NCI-H1417 (cell line): ENCODE measurements around the gene PRRX2.
"Not testable (repeated sequence)": the region's sequence is repeated elsewhere in the genome, so short reads cannot be mapped to it uniquely, and the experiment has no call there.

Experiments used
- DNase-seq, 3 experiments: peaks; one replicate each; lab custom pipeline; 2025; lab: John Stamatoyannopoulos, UW

PRRX2 gene

DNA sequence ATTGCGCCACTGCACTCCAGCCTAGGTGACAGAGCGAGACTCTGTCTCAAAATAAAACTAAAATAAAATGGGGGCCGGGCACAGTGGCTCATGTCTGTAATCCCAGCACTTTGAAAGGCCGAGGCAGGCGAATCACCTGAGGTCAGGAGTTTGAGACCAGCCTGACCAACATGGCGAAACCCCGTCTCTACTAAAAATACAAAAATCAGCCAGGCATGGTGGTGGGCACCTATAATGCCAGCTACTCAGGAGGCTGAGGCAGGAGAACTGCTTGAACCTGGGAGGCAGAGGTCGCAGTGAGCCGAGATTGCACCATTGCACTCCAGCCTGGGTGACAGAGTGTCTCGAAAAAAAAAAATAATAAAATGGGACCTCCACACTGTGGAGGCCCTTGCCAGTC, 29.1 kb upstream of the PRRX2 start:
- DNase-seq, result not testable (repeated sequence)

DNA sequence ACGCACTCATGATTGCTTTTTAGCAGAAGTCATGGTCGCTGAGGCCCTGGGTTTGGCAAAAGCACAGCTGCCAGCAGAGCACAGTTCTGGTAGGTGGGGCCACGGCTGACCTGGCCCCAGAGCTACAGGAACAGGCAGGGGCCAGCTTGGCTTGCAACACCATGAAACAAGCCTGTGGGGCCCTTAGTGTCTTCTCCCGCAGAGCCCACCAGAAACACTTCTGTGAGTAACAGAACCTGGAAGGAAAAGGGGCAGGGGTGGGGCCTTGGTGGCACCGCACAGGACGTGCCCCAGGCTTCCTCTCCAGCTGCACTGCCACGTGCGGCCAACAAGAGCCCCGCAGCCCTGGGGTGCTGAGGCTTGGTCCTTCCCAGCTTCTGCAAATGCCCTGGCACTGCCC, 28.3 kb upstream of the PRRX2 start:
- no peak for DNase-seq

DNA sequence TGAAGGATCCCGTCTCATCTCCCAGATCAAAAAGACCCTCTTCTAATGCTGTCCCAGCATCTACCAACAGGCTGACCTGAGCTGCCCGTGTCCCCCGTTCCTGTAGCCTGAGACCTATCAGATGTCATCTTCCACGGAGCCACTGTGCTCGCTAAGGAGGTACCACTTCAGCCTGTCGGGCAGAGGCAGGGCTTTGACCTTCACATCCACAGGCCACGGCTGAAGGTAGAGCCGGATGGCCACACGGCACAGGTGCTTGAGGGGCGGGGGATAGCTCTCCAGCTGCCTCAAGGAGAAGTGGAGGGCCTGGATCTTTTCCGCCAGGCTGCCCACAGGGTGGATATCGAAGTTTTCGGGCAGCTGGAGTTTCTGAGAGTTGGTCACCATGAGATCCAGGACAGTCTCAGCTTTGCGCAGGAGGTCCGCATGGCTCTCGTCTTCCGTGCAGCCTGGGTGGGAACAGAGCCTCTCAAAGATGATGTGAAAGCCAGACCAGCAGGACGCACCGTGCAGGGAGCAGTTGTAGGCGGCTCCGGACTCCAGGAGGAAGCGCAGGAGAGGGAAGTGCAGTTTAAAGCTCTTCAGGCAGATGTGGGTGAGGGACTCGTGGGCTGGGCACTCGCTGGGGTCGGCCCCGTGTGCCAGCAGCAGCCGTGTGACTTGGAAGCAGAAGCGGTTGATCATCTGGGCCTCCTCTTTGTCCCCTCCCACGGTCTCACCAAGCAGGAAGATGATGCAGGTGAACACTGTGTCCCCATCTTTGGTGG, 27.6 kb upstream of the PRRX2 start:
- no peak for DNase-seq

GRCh38 chr9:129639034-129639630, 26.3 kb upstream of the PRRX2 start:
- no peak for DNase-seq

- DNase-seq, result no peak
Measured at GRCh38 chr9:129639756-129640085, 25.7 kb upstream of the PRRX2 start.

DNA sequence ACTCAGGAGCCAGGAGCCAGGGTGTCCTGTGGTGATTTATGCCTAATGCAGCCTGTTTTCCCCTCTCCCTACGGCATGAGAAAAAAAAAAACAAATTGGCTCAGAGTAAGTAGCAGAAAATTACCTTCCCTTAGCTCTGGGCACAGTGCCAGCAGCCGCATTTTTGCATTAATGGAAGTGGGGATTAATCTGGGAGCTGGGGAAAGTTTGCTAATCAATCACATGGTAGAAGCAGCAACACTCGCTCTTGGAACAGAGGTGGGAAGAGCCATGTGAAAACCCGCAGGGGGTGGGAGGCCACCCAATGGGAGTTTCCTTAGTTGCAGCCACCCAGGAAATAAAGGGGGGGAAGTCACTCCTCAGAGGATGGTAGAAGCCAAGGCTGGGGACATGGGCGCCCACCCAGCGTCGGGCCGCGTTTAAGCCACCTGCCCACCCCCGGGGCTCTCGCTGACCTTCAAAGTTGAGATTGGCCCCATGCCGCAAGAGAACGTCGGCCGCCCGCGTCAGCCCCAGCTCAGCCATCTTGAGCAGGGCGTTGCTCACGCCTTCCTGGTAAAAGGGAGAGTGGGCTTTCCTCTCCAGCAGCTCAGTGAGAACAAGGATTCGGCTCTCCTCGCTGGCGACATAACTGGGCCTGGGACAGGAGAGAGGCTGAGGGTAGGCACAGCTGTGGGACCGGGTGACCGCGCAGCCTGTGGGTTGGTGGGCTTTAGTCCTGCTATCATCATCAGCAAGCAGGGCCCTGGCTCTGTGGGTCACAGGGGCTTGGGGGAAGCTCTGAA, 25.2 kb upstream of the PRRX2 start:
- DNase-seq, result peak in 2 of 3 experiments; percentile 87 to 97

- no peak for DNase-seq
Measured at GRCh38 chr9:129640871-129641749, 24.3 kb upstream of the PRRX2 start.

DNA sequence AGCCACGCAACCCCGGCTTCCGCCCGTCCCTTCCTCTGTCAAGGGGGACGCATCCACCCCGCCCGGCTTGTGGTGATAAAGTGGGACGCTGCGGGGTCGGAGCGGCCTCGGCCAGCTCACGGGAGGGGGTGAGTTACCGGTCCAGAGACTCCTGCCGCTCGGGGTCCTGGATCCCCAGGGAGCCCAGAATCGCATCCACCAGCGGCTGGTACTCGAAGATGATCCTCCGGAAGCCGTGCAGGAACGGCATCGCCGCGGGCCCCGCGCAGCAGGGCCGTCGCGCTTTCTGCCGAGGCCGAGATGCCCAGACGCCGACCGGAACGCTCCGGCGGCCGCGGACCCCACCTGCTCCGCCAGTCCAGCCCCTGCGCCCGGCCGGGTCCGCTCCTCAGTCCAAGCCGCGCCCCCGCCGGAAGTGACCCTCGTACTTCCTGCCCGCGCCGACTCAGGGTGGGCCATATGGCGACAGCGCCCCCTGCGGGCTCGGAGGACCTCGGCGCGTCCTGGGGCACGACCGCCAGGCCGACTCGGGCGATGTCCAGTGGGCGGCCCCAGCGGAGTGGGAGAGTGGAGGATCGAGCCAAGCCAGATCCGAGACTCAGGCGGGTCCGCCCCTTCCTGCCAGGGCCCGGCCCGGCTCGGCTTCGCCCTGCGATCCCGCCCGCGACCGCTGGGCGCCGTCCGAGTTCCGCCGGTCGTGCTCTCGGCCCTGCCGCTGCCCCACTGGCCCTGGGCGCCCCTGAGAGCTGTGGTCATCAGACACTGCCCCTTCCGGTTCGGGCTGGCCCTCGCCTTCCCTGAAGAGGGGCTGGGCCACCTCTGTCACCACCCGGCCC, 23.5 kb upstream of the PRRX2 start, which contains the start of gene ASB6:
ASB6 (minus strand) TSS at position 402 of the 836 bp plus-strand sequence; CDS start at position 250, 152 bp downstream.
- peak; percentile 79 to 97 (median 97) for DNase-seq

GRCh38 chr9:129643706-129644105, 21.7 kb upstream of the PRRX2 start:
- DNase-seq, result no peak

DNA sequence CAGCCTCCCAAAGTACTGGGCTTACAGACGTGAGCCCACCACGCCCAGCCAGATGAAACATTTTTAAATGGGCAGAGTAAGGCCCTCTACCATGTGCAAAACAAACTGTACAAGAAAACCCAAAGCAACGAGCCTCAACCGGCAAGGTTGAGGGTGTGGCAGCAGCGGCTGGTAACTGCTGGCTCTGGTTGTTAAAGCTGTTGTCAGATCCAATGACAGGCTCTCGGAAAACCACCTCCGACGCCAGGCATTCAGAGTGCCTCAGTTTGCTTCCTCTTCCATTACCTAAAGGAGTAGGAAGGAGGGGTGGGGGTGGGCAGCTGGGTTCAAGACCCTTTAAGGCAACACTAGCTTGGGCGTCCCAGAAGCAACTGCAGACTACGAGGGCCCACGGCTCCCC, 21.1 kb upstream of the PRRX2 start:
- no peak for DNase-seq

DNA sequence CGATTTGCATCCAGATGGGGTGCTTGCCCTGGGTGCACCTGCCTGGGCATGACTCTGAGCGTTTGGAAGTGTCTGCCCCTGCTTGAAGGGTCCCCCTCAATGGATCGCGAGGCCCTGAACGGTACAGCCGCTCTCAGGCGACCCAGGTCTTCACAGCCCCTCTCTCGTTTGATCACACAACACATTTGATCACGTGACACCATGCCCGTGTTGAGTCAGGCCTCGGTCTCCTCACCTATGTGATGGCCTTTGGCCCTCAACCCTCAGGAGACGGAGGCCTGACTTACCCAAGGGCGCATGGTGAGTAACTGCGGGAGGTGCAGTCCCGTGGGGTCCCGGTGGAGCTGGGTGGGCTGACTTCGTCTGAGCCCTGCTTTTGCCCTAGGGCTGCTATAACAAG, 20.5 kb upstream of the PRRX2 start:
- no peak for DNase-seq

DNA sequence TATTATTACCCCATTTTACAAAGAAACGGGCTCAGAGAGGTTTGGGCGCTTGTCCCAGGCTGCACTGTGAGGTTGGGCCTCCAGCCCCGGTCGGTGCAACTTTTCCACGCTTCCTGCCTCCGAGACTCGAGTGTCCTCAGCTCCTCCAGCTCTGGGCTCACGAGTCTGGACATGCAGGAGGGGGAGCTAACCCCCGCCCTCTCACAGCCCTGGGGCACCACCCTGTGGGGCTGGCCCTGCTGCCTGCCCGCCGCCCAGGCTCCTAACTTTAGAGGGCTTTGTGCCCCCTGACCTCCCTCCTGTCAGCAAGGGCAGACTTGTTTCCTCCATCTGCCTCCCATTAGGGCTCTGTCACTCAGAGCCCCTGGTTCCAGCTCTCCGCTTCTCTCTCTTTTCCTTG, 19.2 kb upstream of the PRRX2 start:
- no peak for DNase-seq

- no peak for DNase-seq
Measured at GRCh38 chr9:129646654-129647053, 18.8 kb upstream of the PRRX2 start.

DNA sequence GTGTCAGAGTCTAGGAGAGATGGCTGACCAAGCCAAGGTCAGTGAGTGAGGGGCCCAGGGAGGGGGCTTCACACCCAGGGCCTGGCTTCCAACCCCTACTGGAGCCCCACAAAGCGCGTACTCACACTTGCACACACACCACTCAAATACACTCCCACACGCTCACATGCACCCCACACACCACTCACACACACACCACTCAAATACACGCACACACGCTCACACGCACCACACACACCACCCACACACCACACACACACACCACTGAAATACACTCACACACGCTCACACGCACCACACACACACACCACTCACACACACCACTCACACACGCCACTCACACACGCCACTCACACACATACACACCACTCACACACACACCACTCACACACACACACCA, 17.8 kb upstream of the PRRX2 start:
- no peak for DNase-seq

GRCh38 chr9:129648092-129648763, 17.2 kb upstream of the PRRX2 start:
- no peak for DNase-seq

DNA sequence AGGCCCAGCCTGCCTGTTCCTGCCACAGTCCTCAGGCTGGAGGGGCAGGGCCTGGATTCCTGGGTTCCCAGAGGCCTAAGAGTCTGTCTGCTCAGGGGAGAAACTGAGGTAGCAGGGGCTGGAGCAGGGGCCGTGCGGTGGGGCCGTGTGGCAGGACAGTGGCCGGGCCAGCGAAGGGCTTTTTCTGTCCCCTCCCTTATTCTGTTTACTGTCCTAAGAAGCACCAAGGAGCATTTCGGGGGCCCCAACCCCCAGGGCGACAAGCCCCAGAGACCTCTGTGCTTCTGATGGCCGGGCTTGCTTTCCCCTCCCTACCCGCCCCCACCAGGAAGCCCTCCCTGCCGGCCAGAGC, 16.7 kb upstream of the PRRX2 start:
- DNase-seq, result no peak

GRCh38 chr9:129649726-129650679, 15.4 kb upstream of the PRRX2 start:
- DNase-seq, result no peak

GRCh38 chr9:129650680-129651235, 14.7 kb upstream of the PRRX2 start:
- DNase-seq, result no peak
